ENCODE results near the gene PAX5. TPM values are rescaled to one million over a fixed set of nuclear protein-coding genes. Genes with fewer than 3 reads are reported as not detected.

Gene PAX5
- total RNA-seq, 2 donors from 2014 or later, result 0.52 TPM; not detected in 1

DNA sequence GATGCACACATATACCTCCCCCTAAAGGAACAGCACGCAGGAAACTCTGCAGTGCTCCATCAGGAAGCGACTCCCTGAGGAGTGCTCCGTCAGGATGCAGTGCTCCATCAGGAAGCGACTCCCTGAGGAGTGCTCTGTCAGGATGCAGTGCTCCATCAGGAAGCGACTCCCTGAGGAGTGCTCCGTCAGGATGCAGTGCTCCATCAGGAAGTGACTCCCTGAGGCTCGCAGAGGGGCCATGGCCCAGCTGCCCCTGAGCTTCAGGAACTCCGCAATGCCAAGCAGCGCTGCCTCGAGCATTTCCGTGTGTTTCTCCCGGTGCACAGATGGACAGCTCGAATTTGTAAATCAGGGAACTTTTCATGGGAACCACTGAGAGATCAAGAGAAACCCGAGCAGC, 88.1 kb downstream of the PAX5 start:
- WGBS, 2 donors, result 78 to 84% methylated on average over 8 to 14 of the region's 14 CpGs
- Histone ChIP-seq H3K36me3 (replicated peaks in 1 of 2; ENCODE audit: insufficient read depth in 1 of 2, low read depth in 2 of 2) (no peaks in the 10 kb centered on the region), H3K9me3 (no peaks in the 10 kb centered on the region), H3K4me1 (no peaks in the 10 kb centered on the region), H3K27me3 (no peaks in the 10 kb centered on the region), H3K4me3 (no peak overlapping the region), H3K27ac (no peak overlapping the region)
- no peak for ATAC-seq
- DNase-seq, result no peak
- intact Hi-C loops (cut with DNase I), result no loop called here
- TF ChIP-seq POLR2A (IDR thresholded peaks at IDR 0.05), result no peak
- TF ChIP-seq, protein P1, sequence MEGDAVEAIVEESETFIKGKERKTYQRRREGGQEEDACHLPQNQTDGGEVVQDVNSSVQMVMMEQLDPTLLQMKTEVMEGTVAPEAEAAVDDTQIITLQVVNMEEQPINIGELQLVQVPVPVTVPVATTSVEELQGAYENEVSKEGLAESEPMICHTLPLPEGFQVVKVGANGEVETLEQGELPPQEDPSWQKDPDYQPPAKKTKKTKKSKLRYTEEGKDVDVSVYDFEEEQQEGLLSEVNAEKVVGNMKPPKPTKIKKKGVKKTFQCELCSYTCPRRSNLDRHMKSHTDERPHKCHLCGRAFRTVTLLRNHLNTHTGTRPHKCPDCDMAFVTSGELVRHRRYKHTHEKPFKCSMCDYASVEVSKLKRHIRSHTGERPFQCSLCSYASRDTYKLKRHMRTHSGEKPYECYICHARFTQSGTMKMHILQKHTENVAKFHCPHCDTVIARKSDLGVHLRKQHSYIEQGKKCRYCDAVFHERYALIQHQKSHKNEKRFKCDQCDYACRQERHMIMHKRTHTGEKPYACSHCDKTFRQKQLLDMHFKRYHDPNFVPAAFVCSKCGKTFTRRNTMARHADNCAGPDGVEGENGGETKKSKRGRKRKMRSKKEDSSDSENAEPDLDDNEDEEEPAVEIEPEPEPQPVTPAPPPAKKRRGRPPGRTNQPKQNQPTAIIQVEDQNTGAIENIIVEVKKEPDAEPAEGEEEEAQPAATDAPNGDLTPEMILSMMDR (IDR thresholded peaks at IDR 0.05), result no peak

DNA sequence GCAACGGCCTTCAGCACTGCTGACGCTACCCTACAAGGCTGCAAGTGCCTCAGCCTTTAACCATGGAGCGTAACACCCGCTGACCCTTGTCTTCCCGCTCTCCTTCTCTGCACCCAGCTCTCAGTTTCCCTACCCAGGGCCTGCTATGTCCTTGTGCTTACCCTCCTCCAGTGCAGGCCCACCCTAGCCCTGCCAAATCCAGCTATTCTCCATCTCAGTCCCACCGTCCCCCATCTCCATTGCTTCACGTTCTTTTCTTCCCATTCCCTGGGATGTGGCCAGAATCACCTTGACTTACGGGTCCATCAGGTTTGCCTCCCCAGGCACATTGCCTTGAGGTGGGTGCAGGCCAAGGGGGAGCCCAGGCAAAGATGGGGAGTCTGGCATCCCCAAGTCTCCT, 91.2 kb downstream of the PAX5 start:
- Histone ChIP-seq H3K4me3 (no peak overlapping the region), H3K27me3 (no peaks in the 10 kb centered on the region), H3K36me3 (replicated peaks in 1 of 2; ENCODE audit: insufficient read depth in 1 of 2, low read depth in 2 of 2) (no peaks in the 10 kb centered on the region), H3K4me1 (no peaks in the 10 kb centered on the region), H3K9me3 (no peaks in the 10 kb centered on the region), H3K27ac (no peak overlapping the region)
- ATAC-seq (no peak), DNase-seq (no peak)
- 87% methylated on average over 8 of the region's 8 CpGs for WGBS, 2 donors
- intact Hi-C loops (cut with DNase I), result no loop called here
- TF ChIP-seq, protein P1 (IDR thresholded peaks at IDR 0.05), result no peak
- no peak for TF ChIP-seq POLR2A (IDR thresholded peaks at IDR 0.05)

DNA sequence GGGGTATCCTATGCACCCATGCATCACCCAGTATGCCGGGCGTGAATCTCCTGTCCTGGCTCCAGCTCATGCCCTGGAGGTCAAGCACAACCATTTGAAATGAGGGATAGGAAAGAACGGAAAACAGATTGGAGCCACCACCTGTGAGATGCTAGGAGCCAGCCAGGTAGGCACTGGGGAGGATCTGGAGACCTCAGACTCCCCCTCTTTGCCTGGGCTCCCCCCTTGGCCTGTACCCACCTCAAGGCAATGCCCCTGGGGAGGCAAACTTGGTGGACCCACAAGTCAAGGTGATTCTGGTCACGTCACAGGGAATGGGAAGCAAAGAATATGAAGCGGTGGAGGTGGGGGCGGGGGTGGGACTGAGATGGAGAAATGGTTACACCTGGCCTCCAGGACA, 92.6 kb downstream of the PAX5 start:
- intact Hi-C loops (cut with DNase I), result no loop called here
- Histone ChIP-seq H3K4me1 (no peaks in the 10 kb centered on the region), H3K27ac (no peak overlapping the region), H3K4me3 (no peak overlapping the region), H3K9me3 (no peaks in the 10 kb centered on the region), H3K36me3 (replicated peaks in 1 of 2; ENCODE audit: insufficient read depth in 1 of 2, low read depth in 2 of 2) (no peaks in the 10 kb centered on the region), H3K27me3 (no peaks in the 10 kb centered on the region)
- 81 to 83% methylated on average over 6 of the region's 6 CpGs for WGBS, 2 donors
- DNase-seq, result no peak
- ATAC-seq, result no peak
- TF ChIP-seq POLR2A (IDR thresholded peaks at IDR 0.05), result no peak
- TF ChIP-seq, protein P1 (IDR thresholded peaks at IDR 0.05), result no peak

DNA sequence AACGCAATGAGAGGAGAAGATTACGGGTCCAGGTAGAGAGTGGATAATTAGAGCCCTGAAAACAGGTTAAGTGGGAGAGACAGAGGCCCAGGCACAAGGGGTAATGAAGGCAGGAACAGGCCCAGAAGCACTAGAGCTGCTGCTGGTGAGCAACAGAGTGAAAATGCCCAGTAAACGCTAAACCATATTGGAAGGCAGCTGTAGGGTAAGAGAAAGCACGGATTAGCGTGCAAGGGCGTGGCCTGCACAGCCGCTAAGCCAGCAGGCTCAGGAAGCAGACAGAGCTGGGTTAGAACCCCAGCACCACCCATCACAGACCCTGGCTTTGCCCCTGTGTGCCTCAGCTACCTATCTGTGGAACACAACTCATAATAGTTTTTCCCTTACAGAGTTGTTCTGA, 93.2 kb downstream of the PAX5 start:
- ATAC-seq, result no peak
- H3K4me1 ChIP-seq, result no peaks in the 10 kb centered on the region
- no peak for DNase-seq
- 82 to 91% methylated on average over 7 of the region's 7 CpGs for WGBS, 2 donors
- TF ChIP-seq POLR2A (IDR thresholded peaks at IDR 0.05), result no peak
- TF ChIP-seq, protein P1 (IDR thresholded peaks at IDR 0.05), result no peak
- intact Hi-C loops (cut with DNase I), result no loop called here
- no peak overlapping the region for H3K4me3 ChIP-seq
- no peak overlapping the region for H3K27ac ChIP-seq
- H3K36me3 ChIP-seq (replicated peaks in 1 of 2; ENCODE audit: insufficient read depth in 1 of 2, low read depth in 2 of 2), result no peaks in the 10 kb centered on the region
- H3K9me3 ChIP-seq, result no peaks in the 10 kb centered on the region
- no peaks in the 10 kb centered on the region for H3K27me3 ChIP-seq

DNA sequence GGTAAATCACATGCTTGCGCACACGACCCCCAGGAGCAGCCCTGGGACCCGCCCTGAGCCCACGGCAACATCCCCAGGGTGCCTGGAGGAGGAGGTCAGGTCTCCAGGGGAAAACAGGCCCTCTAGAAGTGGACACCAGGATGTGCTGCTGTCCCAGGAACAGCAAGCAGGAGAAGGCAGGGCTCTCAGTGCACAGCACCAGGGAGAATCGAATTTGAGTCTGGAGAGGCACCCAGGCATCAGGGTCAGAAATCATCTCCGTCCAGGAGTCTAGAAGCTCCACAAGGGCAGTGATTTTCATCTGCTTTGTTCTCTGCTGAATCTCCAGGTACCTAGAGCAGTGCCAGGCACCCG, 93.6 kb downstream of the PAX5 start:
- Histone ChIP-seq H3K4me1 (no peaks in the 10 kb centered on the region), H3K27ac (no peak overlapping the region), H3K4me3 (no peak overlapping the region), H3K36me3 (replicated peaks in 1 of 2; ENCODE audit: insufficient read depth in 1 of 2, low read depth in 2 of 2) (no peaks in the 10 kb centered on the region), H3K9me3 (no peaks in the 10 kb centered on the region), H3K27me3 (no peaks in the 10 kb centered on the region)
- intact Hi-C loops (cut with DNase I), result no loop called here
- TF ChIP-seq POLR2A (IDR thresholded peaks at IDR 0.05), result no peak
- DNase-seq, result no peak
- no peak for ATAC-seq
- WGBS, 2 donors, result 80 to 81% methylated on average over 4 to 7 of the region's 7 CpGs
